HG02943 (cell line): ENCODE measurements around the gene SCFD2.
"Not testable (repeated sequence)": the region's sequence is repeated elsewhere in the genome, so short reads cannot be mapped to it uniquely, and the experiment has no call there.

Experiments used
- ATAC-seq: cut with Tn5 transposase; IDR thresholded peaks from one replicate; pipeline ENCODE4 v1.9.1; 2021; ENCODE audit warnings: mild to moderate bottlenecking, low read depth, moderate library complexity; ENCODE audit not compliant: unreplicated experiment

The SCFD2 gene

DNA sequence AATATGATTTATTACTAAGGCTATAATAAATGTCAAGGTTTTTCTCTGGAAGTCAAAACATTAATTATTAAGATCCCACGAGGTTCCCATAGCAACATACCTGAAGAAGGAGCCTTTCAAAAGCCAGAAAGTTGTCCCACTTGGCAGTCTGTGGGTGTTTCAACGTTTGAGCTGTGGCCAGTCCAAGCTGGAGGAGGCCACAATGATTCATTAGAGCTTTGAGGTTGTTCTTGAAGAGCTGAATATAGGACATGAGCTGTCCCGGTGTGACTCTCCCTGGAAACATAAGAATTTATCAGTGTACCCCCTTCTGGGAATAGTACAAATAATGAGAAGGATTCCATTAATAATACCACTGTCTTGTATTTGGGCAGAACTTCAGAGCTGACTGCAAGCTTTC lies 92.1 kb downstream of the SCFD2 start:
- no peak for ATAC-seq

DNA sequence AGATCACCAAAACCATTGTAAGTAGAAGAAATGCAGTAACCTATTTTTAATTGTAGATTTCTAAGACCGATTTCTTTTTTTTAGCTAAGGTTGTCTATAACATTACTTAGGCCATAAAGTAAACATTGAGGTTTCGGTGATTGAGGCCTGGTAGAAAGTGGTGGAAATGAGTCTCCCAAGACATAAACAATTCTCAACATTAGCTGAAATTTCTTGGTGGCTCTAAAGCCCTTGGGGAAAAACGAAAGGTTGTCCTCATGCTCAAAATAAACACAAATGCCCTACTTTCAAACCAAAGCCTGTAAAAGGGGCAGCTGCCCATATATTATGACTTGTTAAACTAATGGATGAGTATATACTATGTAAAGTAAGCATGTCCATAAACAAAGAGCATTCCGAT lies 98.8 kb downstream of the SCFD2 start:
- ATAC-seq, result no peak

DNA sequence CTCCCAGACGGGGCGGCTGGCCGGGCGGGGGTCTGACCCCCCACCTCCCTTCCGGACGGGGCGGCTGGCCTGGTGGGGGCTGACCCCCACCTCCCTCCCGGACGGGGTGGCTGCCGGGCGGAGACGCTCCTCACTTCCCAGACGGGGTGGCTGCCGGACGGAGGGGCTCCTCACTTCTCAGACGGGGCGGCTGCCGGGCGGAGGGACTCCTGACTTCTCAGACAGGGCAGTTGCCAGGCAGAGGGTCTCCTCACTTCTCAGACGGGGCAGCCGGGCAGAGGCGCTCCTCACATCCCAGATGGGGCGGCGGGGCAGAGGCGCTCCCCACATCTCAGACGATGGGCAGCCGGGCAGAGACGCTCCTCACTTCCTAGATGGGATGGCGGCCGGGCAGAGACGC lies 109.9 kb downstream of the SCFD2 start:
- not testable (repeated sequence) for ATAC-seq

DNA sequence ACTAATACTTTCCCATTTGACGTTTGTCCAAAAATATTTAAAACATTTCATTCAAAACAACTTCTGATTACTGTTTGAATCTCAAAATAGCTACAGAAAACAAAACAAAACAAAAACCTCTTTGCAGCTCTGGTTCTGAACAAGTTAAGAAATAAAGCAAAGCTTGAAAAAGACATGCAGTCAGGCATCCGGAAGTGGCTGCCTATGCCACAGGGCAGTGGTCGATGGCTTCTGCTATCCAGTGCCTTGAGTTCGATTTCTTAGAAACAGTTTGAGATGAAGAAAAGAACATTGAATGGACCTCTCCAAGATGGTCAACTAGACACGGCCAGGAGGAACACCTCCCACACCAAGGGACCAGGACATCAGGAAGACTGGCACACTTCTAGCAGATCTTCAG lies 125.3 kb downstream of the SCFD2 start:
- no peak for ATAC-seq

DNA sequence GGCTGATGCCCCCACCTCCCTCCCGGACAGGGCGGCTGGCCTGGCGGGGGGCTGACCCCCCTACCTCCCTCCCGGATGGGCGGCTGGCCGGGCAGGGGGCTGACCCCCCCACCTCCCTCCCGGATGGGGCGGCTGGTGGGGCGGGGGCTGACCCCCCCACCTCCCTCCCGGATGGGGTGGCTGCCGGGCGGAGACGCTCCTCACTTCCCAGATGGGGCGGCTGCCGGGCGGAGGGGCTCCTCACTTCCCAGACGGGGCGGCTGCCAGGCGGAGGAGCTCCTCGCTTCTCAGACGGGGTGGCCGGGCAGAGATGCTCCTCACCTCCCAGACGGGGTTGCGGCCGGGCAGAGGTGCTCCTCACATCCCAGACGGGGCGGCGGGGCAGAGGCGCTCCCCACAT lies 127.5 kb downstream of the SCFD2 start:
- not testable (repeated sequence) for ATAC-seq

DNA sequence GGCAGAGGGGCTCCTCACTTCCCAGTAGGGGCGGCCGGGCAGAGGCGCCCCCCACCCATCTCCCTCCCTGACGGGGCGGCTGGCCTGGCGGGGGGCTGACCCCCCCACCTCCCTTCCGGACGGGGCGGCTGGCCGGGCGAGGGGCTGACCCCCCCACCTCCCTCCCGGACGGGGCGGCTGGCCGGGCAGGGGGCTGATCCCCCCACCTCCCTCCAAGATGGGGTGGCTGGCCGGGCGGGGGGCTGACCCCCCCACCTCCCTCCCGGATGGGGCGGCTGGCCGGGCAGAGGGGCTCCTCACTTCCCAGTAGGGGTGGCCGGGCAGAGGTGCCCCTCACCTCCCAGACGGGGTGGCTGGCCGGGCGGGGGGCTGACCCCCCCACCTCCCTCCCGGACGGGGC lies 128.1 kb downstream of the SCFD2 start:
- ATAC-seq, result not testable (repeated sequence)

DNA sequence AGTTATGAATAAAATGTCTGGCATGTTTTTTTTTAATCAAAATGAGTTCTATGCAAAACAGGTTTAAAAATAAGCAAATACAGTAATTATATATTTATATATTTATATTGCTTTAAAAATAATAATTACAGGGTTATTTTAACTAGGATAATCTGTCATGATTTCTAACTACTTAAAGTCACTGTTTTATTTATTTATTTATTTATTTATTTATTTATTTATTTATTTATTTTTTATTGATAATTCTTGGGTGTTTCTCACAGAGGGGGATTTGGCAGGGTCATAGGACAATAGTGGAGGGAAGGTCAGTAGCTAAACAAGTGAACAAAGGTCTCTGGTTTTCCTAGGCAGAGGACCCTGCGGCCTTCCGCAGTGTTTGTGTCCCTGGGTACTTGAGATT lies 129.2 kb downstream of the SCFD2 start:
- not testable (repeated sequence) for ATAC-seq

DNA sequence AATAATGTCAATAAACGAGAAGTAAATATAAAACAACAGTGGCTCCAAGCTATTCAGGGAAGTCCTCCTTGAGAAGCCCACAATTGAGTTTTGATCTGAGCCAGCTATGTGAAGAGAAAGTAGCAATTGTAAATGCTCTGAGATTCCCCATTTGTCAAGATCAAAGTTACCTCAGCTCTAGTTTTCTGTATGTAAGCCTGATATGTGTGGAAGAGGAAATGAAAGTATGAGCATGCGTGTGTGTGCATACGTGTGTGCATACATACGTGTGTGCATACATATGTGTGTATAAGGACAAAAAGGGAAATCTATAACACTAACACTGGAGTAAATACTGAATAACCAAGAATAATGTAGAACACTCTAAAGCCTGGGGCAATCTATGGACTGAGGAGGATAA lies 130.3 kb downstream of the SCFD2 start:
- no peak for ATAC-seq

DNA sequence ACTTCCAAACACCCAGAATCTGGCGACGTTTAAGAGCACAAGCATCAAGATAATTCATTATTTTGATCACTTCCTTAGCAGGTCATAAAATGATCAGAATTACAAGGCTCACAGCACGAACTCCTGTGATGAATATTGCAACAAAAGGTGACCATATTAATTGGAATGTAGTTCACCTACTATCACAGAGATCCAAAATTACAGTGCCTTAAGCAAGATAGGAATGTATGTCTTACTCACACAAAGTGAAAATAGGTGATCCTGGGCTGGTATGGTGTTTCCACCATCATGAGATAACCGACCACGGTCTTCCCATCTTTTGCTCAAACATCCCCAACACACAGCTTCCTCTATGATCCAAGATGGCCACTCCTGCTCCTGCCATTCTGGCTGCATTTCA lies 131.2 kb downstream of the SCFD2 start:
- ATAC-seq, result no peak

DNA sequence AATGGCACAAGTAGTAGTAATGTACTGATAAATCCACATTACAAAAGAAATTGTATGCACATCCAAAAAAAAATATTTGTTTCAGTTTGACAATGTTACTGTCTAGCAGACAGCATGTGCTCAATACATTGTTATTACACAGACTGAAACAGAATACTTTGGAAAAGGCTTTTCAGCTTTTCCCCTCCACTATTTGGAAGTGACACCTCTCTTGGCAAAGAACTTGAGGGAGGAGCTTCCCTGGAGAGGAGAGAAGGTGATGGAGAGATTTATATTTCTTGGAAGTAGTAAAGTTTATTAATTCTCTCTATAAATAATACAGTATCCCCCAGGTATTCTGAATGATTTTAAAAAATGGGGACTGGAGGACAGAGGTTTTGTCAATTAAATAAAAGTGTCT lies 131.8 kb downstream of the SCFD2 start:
- no peak for ATAC-seq

DNA sequence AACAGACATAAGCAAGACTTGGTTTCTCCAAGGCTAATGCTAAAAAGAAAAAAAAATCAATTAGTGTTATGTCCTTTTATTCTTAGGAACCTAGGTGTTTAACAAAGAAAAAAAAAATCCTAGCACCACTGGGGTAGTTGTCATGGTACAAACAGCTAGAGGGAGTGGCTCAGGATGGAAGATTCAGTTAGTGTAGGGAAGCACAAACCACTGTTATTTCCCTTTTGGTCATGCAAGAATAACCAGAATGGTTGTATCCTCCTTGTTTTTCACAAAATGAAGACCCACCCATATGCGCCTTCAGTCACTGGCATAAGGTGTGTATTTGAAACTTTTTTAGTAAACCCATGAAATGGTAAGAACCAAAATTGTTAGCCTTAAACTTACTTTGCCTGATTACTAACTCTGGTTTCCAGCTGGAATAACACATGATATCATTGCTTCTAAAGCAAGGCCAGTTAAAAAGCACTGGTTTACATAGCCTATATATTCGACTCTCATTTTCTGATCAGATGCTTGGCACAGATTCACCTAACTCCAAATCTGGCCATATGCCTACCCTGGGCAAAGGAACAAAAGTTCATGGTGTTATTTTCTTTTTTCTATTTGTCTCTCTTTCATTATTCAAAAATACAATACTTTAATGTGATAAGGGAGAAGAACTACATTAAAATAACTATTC lies 132.6 kb downstream of the SCFD2 start:
- no peak for ATAC-seq

DNA sequence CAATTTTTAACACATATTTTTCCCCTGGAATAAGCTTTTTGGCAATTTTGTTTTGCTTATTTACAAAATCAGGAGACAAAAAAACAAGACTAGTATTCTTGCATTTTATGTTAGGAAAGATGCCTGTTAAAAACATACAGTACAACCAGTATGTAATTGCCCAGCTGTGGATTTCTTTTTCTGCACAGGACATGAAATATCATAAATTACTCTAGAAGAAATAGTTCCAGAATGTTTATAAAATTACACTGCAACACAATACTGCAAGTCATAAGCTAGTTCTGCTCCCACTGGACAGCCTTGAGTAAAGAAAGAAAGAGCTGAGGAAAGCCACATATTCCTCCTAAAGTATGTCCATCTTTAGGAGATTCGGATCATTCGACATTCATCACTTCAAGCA lies 133.5 kb downstream of the SCFD2 start:
- ATAC-seq, result no peak

DNA sequence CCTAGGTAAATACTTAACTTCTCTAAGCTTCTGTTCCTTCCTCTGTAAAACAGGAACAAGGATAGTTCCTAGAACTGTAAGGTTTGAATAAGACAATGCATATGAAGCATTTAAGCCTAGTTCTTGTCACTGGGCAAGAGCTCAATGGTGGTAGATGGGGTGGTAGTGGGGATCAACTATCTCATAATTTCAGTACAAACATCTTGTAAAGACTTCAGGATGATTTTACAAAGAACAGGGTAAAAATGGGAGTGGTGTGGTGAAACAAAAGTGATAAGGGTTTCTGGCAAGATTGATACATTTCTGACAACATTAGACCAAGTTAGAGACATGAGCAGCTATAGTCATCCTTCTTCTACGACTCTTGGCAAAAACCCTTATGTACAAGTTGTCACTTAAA lies 137.8 kb downstream of the SCFD2 start:
- no peak for ATAC-seq

DNA sequence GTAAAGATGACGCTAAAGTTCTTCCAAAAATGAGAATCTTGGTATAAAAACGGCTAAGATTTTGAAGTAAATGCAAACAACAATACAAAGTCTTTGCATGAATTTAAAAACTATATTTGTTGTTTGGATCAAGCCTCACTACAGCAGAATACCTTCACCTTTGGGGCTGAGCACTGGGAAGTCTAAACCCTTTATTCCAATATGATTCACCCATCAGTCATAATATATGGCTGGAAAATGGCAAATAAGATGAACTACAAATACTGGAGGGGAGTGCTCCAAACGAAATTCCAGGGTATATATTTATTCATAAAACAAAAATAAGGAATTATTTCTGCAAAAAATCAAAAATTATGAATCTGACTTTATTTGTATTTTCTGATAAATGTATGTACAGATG lies 138.4 kb downstream of the SCFD2 start:
- no peak for ATAC-seq

DNA sequence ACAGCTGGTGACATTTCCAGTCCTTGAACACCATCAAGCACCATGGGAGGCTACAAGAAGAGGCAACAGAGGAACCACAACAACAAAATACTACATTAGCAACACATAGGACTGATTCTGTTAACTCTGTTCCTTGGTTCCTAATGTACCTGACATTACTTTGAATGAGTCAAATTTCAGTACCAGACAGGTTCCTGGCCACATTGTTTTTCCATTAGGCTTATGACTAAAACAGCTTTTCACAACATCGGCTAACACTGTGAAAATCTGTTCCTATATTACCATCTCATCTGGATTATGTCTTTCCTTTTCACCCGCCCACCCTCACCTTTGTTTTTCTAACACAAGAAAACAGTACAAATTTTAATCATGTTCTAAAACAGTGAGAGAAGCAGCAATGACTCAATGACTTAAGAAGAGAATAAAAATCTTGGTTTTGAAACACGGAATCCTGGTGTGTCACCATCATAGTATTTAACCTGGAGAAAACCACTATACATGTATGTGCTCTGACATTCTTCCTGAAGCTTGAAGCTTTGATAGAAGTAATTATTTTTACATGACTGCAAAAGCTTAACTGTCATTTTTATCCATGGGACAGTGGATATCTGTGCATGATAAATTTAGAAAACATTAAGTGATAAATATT lies 143.9 kb downstream of the SCFD2 start:
- no peak for ATAC-seq

DNA sequence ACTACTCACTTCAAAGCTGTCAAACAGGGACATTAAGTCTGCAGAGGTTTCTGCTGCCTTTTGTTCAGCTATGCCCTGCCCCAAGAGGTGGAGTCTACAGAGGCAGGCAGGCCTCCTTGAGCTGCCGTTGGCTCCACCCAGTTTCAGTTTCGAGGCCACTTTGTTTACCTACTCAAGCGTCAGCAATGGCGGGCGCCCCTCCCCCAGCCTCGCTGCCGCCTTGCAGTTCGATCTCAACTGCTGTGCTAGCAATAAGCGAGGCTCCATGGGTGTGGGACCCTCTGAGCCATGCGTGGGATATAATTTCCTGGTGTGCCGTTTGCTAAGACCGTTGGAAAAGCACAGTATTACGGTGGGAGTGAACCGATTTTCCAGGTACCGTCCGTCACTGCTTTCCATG lies 146.7 kb downstream of the SCFD2 start:
- not testable (repeated sequence) for ATAC-seq

DNA sequence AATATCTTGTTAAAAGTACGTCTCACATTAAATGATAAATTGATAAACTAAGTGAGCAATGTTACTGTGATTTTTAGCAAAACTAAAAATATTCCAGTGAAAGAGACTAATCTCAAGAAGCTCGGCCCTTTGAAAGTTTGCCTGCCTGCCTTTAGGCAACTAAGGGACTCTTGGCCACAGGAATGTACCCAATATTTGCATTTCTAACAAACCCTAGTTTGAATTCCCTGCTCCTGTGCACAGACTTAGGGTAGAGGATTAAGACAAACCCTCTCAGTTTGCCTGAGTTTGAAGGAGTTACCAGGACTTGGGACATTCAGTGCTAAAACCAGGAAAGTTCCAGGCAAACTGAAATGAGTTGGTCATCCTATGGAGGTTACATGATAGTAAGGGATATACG lies 157.1 kb downstream of the SCFD2 start:
- ATAC-seq, result no peak

DNA sequence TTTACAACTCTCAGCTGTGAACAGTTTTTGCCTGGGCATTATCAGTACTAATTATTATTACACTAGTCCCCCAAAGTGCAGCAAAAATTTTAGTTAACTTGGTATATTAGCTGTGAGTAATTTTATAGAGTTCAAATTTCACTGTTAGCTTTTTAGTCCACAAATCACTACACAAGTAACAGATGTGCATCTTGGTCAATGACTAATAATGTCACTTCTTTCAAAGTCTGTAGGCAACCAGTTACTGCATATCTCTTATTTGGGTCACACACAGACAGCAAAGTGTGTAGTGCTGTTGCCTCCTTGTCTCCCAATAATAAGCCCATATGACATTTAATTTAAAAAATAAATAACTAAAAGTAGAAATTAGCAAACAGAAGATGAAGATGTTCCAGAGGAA lies 159.9 kb downstream of the SCFD2 start:
- ATAC-seq, result no peak

DNA sequence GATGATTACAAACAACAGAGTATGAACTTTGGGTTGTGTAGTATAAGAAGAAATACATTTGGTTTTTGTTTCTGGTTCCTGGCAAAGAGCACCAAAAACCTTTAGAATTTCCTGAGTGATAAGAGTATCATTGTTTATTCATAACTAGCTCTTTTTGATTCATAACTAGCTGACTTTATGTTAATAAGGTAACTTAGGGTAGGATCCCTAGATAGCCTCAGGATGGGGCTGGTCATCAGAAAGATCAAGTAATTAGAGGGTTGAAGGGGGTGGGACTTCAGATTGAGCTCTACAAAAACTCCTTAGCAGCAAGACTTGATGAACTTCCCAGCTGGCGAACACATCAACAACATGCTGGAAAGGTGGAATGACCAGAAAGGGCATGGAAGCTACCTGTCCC lies 166.5 kb downstream of the SCFD2 start:
- no peak for ATAC-seq

DNA sequence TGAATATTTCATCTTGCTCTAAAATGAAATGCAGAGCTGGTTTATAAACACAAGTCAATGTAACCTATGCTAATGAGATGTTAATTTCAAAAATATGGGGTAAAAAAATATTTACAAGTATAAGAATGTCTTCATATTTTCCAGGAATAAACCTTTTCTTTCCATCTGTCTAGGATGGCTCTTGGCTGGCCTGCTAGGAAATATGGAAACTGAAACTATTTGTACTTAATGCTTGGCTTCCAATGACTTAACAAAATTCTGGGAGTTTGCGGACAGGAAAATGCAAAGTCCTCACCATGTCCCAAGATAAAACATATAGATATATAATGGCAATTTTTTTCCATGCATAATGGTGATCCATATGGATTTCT lies 168.1 kb downstream of the SCFD2 start:
- ATAC-seq, result no peak

DNA sequence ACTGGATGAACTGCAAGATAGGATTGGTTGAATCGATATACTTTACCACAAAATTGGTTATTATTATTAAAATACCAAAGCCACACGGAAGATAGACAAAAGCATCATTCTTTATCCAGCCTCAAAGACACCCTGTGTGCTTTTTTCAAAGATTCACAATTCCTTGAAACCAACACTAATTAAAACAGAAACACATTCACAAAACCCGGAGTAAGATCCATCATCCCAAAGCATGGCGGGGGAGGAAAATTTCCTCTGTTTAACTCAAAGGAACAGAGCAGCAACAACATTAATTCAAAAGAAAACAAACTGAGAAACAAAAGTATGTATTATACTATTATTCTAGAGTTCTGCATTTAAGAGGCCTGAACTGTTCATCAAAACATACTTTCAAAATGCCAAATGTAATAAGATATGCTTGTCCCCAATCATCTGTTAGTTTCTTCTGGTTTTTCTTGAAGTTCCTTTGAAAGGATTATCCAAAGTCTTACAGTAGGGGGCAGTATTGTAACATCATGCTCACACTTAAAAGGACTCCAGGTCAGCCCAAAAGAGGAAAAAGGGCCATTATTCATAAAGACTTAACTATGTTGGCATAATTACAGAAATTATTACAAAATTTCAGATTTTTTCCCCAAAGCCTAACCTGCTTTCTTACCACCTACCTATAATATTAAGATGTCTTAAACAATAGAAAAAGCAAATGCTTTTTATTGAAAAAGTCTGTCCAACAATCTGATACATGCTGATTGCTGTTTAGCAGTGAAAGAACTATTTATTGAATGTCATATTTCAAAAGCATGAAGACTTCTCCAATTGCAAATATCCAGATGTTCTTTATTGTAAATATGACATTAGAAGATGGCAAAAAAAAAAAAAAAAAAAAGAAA lies 168.7 kb downstream of the SCFD2 start:
- no peak for ATAC-seq
